HG03342 (cell line): ENCODE results near the gene SLC24A4.

Source experiments
- ATAC-seq: cut with Tn5 transposase; IDR thresholded peaks from one replicate; pipeline ENCODE4 v1.9.1; 2021; ENCODE audit warnings: mild to moderate bottlenecking, moderate library complexity; ENCODE audit not compliant: unreplicated experiment

Gene SLC24A4

GRCh38 chr14:92472860-92473259 is 149.9 kb downstream of the SLC24A4 start:
- ATAC-seq, result no peak

GRCh38 chr14:92473261-92473968 is 150.4 kb downstream of the SLC24A4 start:
- no peak for ATAC-seq

- ATAC-seq, result no peak
These were observed 151.1 kb downstream of the SLC24A4 start for GRCh38 chr14:92473969-92474535.

GRCh38 chr14:92475037-92475436 is 152.1 kb downstream of the SLC24A4 start:
- ATAC-seq, result no peak

GRCh38 chr14:92475451-92476187 is 152.7 kb downstream of the SLC24A4 start:
- ATAC-seq, result no peak

GRCh38 chr14:92480856-92481255 is 157.9 kb downstream of the SLC24A4 start:
- no peak for ATAC-seq

- ATAC-seq, result no peak
These were observed 158.4 kb downstream of the SLC24A4 start for GRCh38 chr14:92481386-92481785.

- ATAC-seq, result no peak
These were observed 159.0 kb downstream of the SLC24A4 start for GRCh38 chr14:92481811-92482555.

- no peak for ATAC-seq
These were observed 159.8 kb downstream of the SLC24A4 start for GRCh38 chr14:92482621-92483319.

- ATAC-seq, result no peak
These were observed 161.3 kb downstream of the SLC24A4 start for GRCh38 chr14:92484132-92484823.

GRCh38 chr14:92486881-92487280 is 163.9 kb downstream of the SLC24A4 start:
- no peak for ATAC-seq

GRCh38 chr14:92487513-92488133 is 164.7 kb downstream of the SLC24A4 start:
- ATAC-seq, result no peak

- no peak for ATAC-seq
These were observed 166.7 kb downstream of the SLC24A4 start for GRCh38 chr14:92489394-92490238.

GRCh38 chr14:92490239-92490959 is 167.4 kb downstream of the SLC24A4 start:
- no peak for ATAC-seq

GRCh38 chr14:92491782-92492181 is 168.8 kb downstream of the SLC24A4 start:
- ATAC-seq, result no peak

- no peak for ATAC-seq
These were observed 169.3 kb downstream of the SLC24A4 start for GRCh38 chr14:92492258-92492657.

- no peak for ATAC-seq
These were observed 170.1 kb downstream of the SLC24A4 start for GRCh38 chr14:92493024-92493423.

GRCh38 chr14:92493492-92493891 is 170.5 kb downstream of the SLC24A4 start:
- no peak for ATAC-seq
